Skeletal muscle satellite cell (primary cell): ENCODE measurements around the gene IL18BP.

ENCODE experiments used
- H3K27me3 ChIP-seq: 2 replicates; pipeline ENCODE4 v1.7.0; 2013; ENCODE audit warnings: low read length; ENCODE audit not compliant: control insufficient read depth, insufficient read depth
- H3K36me3 ChIP-seq: 2 replicates; pipeline ENCODE4 v1.7.0; 2013; ENCODE audit warnings: mild to moderate bottlenecking, control low read depth, low read length; ENCODE audit not compliant: insufficient read depth
- H3K4me1 ChIP-seq: 2 replicates; pipeline ENCODE4 v1.7.0; 2013; ENCODE audit warnings: low read length; ENCODE audit not compliant: control insufficient read depth, insufficient read depth
- H3K4me2 ChIP-seq: 2 replicates; pipeline ENCODE4 v1.7.0; 2013; ENCODE audit warnings: mild to moderate bottlenecking, low read length
- H3K4me3 ChIP-seq: 2 replicates; pipeline ENCODE4 v1.7.0; 2013; ENCODE audit warnings: low read length
- H3K9ac ChIP-seq: 2 replicates; pipeline ENCODE4 v1.7.0; 2013; ENCODE audit warnings: mild to moderate bottlenecking, low read depth, low read length, moderate library complexity
- H3K9me3 ChIP-seq: replicated peaks from 2 replicates; pipeline ENCODE4 v1.7.0; 2013; ENCODE audit warnings: mild to moderate bottlenecking, control low read depth, low read length

The IL18BP gene

GRCh38 chr11:71997594-71997993 lies 1.1 kb upstream of the IL18BP start:
- peaks cover 6% of the 10 kb centered on the region for H3K4me1 ChIP-seq
- peaks cover 29% of the 10 kb centered on the region for H3K36me3 ChIP-seq
- no peak overlapping the region for H3K9ac ChIP-seq

GRCh38 chr11:71998061-71998460 lies 648 bp upstream of the IL18BP start:
- H3K4me3 ChIP-seq = no peak overlapping the region
- peaks cover 28% of the 10 kb centered on the region for H3K36me3 ChIP-seq

More at GRCh38 chr11:71997594-71997993, 1.1 kb upstream of the IL18BP start:
- Histone ChIP-seq H3K27me3 (no peaks in the 10 kb centered on the region), H3K4me2 (no peak overlapping the region), H3K9me3 (no peaks in the 10 kb centered on the region), H3K4me3 (no peak overlapping the region)

GRCh38 chr11:71999362-71999761 lies 653 bp downstream of the IL18BP start:
- Histone ChIP-seq H3K4me2 (peak overlapping the region; percentile 36), H3K9ac (no peak overlapping the region), H3K4me1 (peaks cover 6% of the 10 kb centered on the region), H3K27me3 (no peaks in the 10 kb centered on the region), H3K36me3 (peaks cover 38% of the 10 kb centered on the region), H3K4me3 (no peak overlapping the region), H3K9me3 (no peaks in the 10 kb centered on the region)

More at GRCh38 chr11:71998061-71998460, 648 bp upstream of the IL18BP start:
- Histone ChIP-seq H3K4me2 (no peak overlapping the region), H3K9ac (no peak overlapping the region), H3K9me3 (no peaks in the 10 kb centered on the region), H3K27me3 (no peaks in the 10 kb centered on the region), H3K4me1 (peaks cover 6% of the 10 kb centered on the region)

- Histone ChIP-seq H3K4me1 (peaks cover 6% of the 10 kb centered on the region), H3K4me2 (peak overlapping the region; percentile 36), H3K9ac (no peak overlapping the region), H3K36me3 (peaks cover 38% of the 10 kb centered on the region), H3K27me3 (no peaks in the 10 kb centered on the region), H3K9me3 (no peaks in the 10 kb centered on the region), H3K4me3 (no peak overlapping the region)
These were observed 1.1 kb downstream of the IL18BP start for GRCh38 chr11:71999798-72000197.

- Histone ChIP-seq H3K4me3 (no peak overlapping the region), H3K9ac (no peak overlapping the region), H3K9me3 (no peaks in the 10 kb centered on the region), H3K4me1 (peaks cover 6% of the 10 kb centered on the region), H3K27me3 (no peaks in the 10 kb centered on the region), H3K4me2 (no peak overlapping the region), H3K36me3 (peaks cover 43% of the 10 kb centered on the region)
These were observed 1.6 kb downstream of the IL18BP start for GRCh38 chr11:72000202-72000867.

GRCh38 chr11:72001285-72001684 lies 2.6 kb downstream of the IL18BP start:
- no peaks in the 10 kb centered on the region for H3K9me3 ChIP-seq
- H3K4me1 ChIP-seq = peaks cover 6% of the 10 kb centered on the region
- H3K9ac ChIP-seq = no peak overlapping the region
- no peak overlapping the region for H3K4me3 ChIP-seq
- H3K36me3 ChIP-seq = peaks cover 52% of the 10 kb centered on the region
- no peaks in the 10 kb centered on the region for H3K27me3 ChIP-seq
- no peak overlapping the region for H3K4me2 ChIP-seq

GRCh38 chr11:72001834-72002591 lies 3.3 kb downstream of the IL18BP start:
- H3K4me3 ChIP-seq = no peak overlapping the region
- peaks cover 6% of the 10 kb centered on the region for H3K4me1 ChIP-seq
- peaks cover 59% of the 10 kb centered on the region for H3K36me3 ChIP-seq
- H3K9ac ChIP-seq = no peak overlapping the region
- no peaks in the 10 kb centered on the region for H3K9me3 ChIP-seq
- no peaks in the 10 kb centered on the region for H3K27me3 ChIP-seq
- no peak overlapping the region for H3K4me2 ChIP-seq

- Histone ChIP-seq H3K9ac (no peak overlapping the region), H3K27me3 (no peaks in the 10 kb centered on the region), H3K4me3 (no peak overlapping the region), H3K9me3 (no peaks in the 10 kb centered on the region), H3K4me2 (no peak overlapping the region), H3K4me1 (peaks cover 6% of the 10 kb centered on the region), H3K36me3 (peaks cover 70% of the 10 kb centered on the region)
These were observed 4.4 kb downstream of the IL18BP start for GRCh38 chr11:72002841-72003775.

GRCh38 chr11:72003776-72004171 lies 5.1 kb downstream of the IL18BP start:
- Histone ChIP-seq H3K9me3 (no peaks in the 10 kb centered on the region), H3K4me1 (peaks cover 6% of the 10 kb centered on the region), H3K4me2 (no peak overlapping the region), H3K36me3 (peaks cover 77% of the 10 kb centered on the region), H3K27me3 (no peaks in the 10 kb centered on the region), H3K9ac (no peak overlapping the region), H3K4me3 (no peak overlapping the region)

GRCh38 chr11:72004515-72005346 lies 6.0 kb downstream of the IL18BP start:
- H3K4me3 ChIP-seq = no peak overlapping the region
- H3K4me1 ChIP-seq = peaks cover 1% of the 10 kb centered on the region
- peaks cover 83% of the 10 kb centered on the region for H3K36me3 ChIP-seq
- H3K4me2 ChIP-seq = no peak overlapping the region
- H3K9ac ChIP-seq = no peak overlapping the region
- H3K9me3 ChIP-seq = no peaks in the 10 kb centered on the region
- no peaks in the 10 kb centered on the region for H3K27me3 ChIP-seq
